Caco-2 (cell line): ENCODE data around the gene PPP3R2. TPM values are rescaled to one million over a fixed set of nuclear protein-coding genes. Genes with fewer than 3 reads are reported as not detected.
A peak's percentile ranks its signal among the peaks of the same experiment; 100 is the strongest.

Experiments used
- BruUV-seq: library from RNA; stranded (reverse); fragments of 400-500 nt; replicated peaks from 2 replicates; lab custom pipeline; 2021; lab: Mats Ljungman, UMichigan
- CTCF ChIA-PET: fragments of 300-600 bp; sonication (Branson Sonifier 250); formaldehyde crosslinking; loops from one replicate; lab custom pipeline; 2022; ENCODE audit warnings: antibody characterized with exemption; lab: Charles Lee
- POLR2A ChIA-PET: fragments of 300-600 bp; sonication (Branson Sonifier 250); formaldehyde crosslinking; loops from one replicate; lab custom pipeline; 2022; ENCODE audit warnings: antibody characterized with exemption; lab: Charles Lee
- DNase-seq, 2 experiments: peaks; one replicate each; pipeline versions ENCODE4 v3.0.0 to v3.0.0-alpha.2; 2020 to 2022
- H3K27me3 ChIP-seq: replicated peaks from 2 replicates; pipeline ENCODE4 v1.6.0; 2011; ENCODE audit warnings: low read length; ENCODE audit not compliant: control insufficient read depth, insufficient read depth
- H3K36me3 ChIP-seq: 2 replicates; pipeline ENCODE4 v1.5.1; 2011; ENCODE audit warnings: low read length; ENCODE audit not compliant: control insufficient read depth, insufficient read depth
- H3K4me1 ChIP-seq: fragments of 250-450 bp; sonication (Bioruptor Pico); 2 replicates; pipeline ENCODE4 v1.5.1; 2020; ENCODE audit warnings: mild to moderate bottlenecking
- H3K4me3 ChIP-seq: 2 replicates; pipeline ENCODE4 v1.5.1; 2011; ENCODE audit warnings: low read depth, mild to moderate bottlenecking, control low read depth, low read length
- H3K9me3 ChIP-seq: fragments of 250-450 bp; sonication (Bioruptor Pico); 2 replicates; pipeline ENCODE4 v1.5.1; 2020; ENCODE audit warnings: mild to moderate bottlenecking, moderate library complexity
- H3K27ac Mint-ChIP-seq: one replicate; pipeline ENCODE4 v1.8.0; 2022; ENCODE audit warnings: mixed read lengths; ENCODE audit not compliant: unreplicated experiment
- H3K27me3 Mint-ChIP-seq: one replicate; pipeline ENCODE4 v1.8.0; 2022; ENCODE audit warnings: mixed read lengths; ENCODE audit not compliant: insufficient read depth, unreplicated experiment
- H3K36me3 Mint-ChIP-seq: one replicate; pipeline ENCODE4 v1.8.0; 2022; ENCODE audit warnings: mild to moderate bottlenecking, mixed read lengths; ENCODE audit not compliant: insufficient read depth, unreplicated experiment
- H3K4me1 Mint-ChIP-seq: one replicate; pipeline ENCODE4 v1.8.0; 2022; ENCODE audit warnings: low read depth, mixed read lengths; ENCODE audit not compliant: unreplicated experiment
- H3K4me3 Mint-ChIP-seq: one replicate; pipeline ENCODE4 v1.8.0; 2022; ENCODE audit warnings: mild to moderate bottlenecking, moderate library complexity, mixed read lengths; ENCODE audit not compliant: unreplicated experiment
- H3K9me3 Mint-ChIP-seq: one replicate; pipeline ENCODE4 v1.8.0; 2022; ENCODE audit warnings: mixed read lengths; ENCODE audit not compliant: unreplicated experiment
- CTCF ChIP-seq, 2 experiments: fragments of 200-600 bp in 1 of 2; IDR thresholded peaks; 1 replicate in 1 of 2; 2 replicates in 1 of 2; pipeline versions ENCODE4 v1.5.1 to v1.8.0; 2011 to 2022; ENCODE audit warnings: antibody characterized with exemption in 1 of 2, control low read depth in 1 of 2, inconsistent platforms in 1 of 2, low read depth in 1 of 2, low read length in 1 of 2, mild to moderate bottlenecking in 1 of 2, moderate library complexity in 1 of 2; ENCODE audit not compliant: insufficient read depth in 1 of 2, severe bottlenecking in 1 of 2, unreplicated experiment in 1 of 2
- intact Hi-C: fragments of 100-400 bp; cut with micrococcal nuclease; formaldehyde crosslinking; loops from one replicate; pipeline ENCODE4 v1.10.0; 2022; ENCODE audit not compliant: unreplicated experiment
- total RNA-seq: library from RNA; stranded (reverse); gene quantifications from 2 replicates; pipeline ENCODE4 v1.2.3, GENCODE V29; 2022

The PPP3R2 gene
- total RNA-seq, 1 experiment from 2014 or later, result not detected

- DNase-seq, result no peak
- CTCF ChIA-PET, result no interaction called here
- Mint-ChIP-seq H3K27ac (no peak overlapping the region), H3K9me3 (no peaks in the 10 kb centered on the region), H3K27me3 (peaks cover 7% of the 10 kb centered on the region), H3K36me3 (no peaks in the 10 kb centered on the region), H3K4me3 (no peak overlapping the region), H3K4me1 (no peaks in the 10 kb centered on the region)
- no peak overlapping the region for H3K4me3 ChIP-seq
- peaks cover 12% of the 10 kb centered on the region for H3K4me1 ChIP-seq
- TF ChIP-seq CTCF (IDR thresholded peaks at IDR 0.05; ENCODE audit: insufficient read depth in 1 of 2, low read depth in 1 of 2, low read length in 1 of 2, severe bottlenecking in 1 of 2, unreplicated experiment in 1 of 2), result no peak
- no peaks in the 10 kb centered on the region for H3K9me3 ChIP-seq
- H3K27me3 ChIP-seq, result no peaks in the 10 kb centered on the region; the same call in 1 of the 2 replicates
- H3K36me3 ChIP-seq, result no peaks in the 10 kb centered on the region
- POLR2A ChIA-PET, result no interaction called here
- intact Hi-C loops, result loop anchor here (5.0 kb wide), 1 partner anchor 373 kb away; no protein-coding TSS in a partner anchor
- no TSS peak for BruUV-seq
Observed at GRCh38 chr9:101604296-101604695, 9.5 kb upstream of the PPP3R2 start.

- H3K9me3 Mint-ChIP-seq, result no peaks in the 10 kb centered on the region
- CTCF ChIA-PET, result no interaction called here
- Histone ChIP-seq H3K36me3 (no peaks in the 10 kb centered on the region), H3K4me3 (no peak overlapping the region), H3K9me3 (no peaks in the 10 kb centered on the region), H3K27me3 (no peaks in the 10 kb centered on the region; the same call in 1 of the 2 replicates), H3K4me1 (peaks cover 7% of the 10 kb centered on the region)
- intact Hi-C loops, result loop anchor here (1.0 to 5.0 kb wide), 4 partner anchors 103 to 375 kb away; no protein-coding TSS in a partner anchor
- no peaks in the 10 kb centered on the region for H3K4me1 Mint-ChIP-seq
- peak in 1 of 2 experiments; percentile 59 for TF ChIP-seq CTCF (IDR thresholded peaks at IDR 0.05; ENCODE audit: insufficient read depth in 1 of 2, low read depth in 1 of 2, low read length in 1 of 2, severe bottlenecking in 1 of 2, unreplicated experiment in 1 of 2)
- peaks cover 10% of the 10 kb centered on the region for H3K27me3 Mint-ChIP-seq
- POLR2A ChIA-PET, result no interaction called here
- H3K36me3 Mint-ChIP-seq, result no peaks in the 10 kb centered on the region
- peak; percentile 44 to 47 for DNase-seq
- BruUV-seq, result no TSS peak
- H3K27ac Mint-ChIP-seq, result no peak overlapping the region
- no peak overlapping the region for H3K4me3 Mint-ChIP-seq
Observed at GRCh38 chr9:101601904-101602765, 7.4 kb upstream of the PPP3R2 start.

- Mint-ChIP-seq H3K4me1 (no peaks in the 10 kb centered on the region), H3K9me3 (no peaks in the 10 kb centered on the region), H3K36me3 (no peaks in the 10 kb centered on the region), H3K4me3 (no peak overlapping the region), H3K27me3 (peaks cover 9% of the 10 kb centered on the region), H3K27ac (no peak overlapping the region)
- H3K4me3 ChIP-seq, result no peak overlapping the region
- no peaks in the 10 kb centered on the region for H3K4me1 ChIP-seq
- no peak for DNase-seq
- no peaks in the 10 kb centered on the region for H3K27me3 ChIP-seq
- intact Hi-C loops, result no loop called here
- CTCF ChIA-PET, result no interaction called here
- POLR2A ChIA-PET, result no interaction called here
- BruUV-seq, result no TSS peak
- no peaks in the 10 kb centered on the region for H3K36me3 ChIP-seq
- TF ChIP-seq CTCF (IDR thresholded peaks at IDR 0.05; ENCODE audit: insufficient read depth in 1 of 2, low read depth in 1 of 2, low read length in 1 of 2, severe bottlenecking in 1 of 2, unreplicated experiment in 1 of 2), result no peak
- H3K9me3 ChIP-seq, result no peaks in the 10 kb centered on the region
Observed at GRCh38 chr9:101593345-101593744, 1.4 kb downstream of the PPP3R2 start.
